GM12878 (cell line): ENCODE measurements around the gene TGFBR3. TPM values are rescaled to one million over a fixed set of nuclear protein-coding genes. Genes with fewer than 3 reads are reported as not detected.

ENCODE experiments used
- ATAC-seq: fragments of 200-7000 bp; cut with Tn5 transposase; 3 replicates; pipeline ENCODE4 v1.9.1; 2020; ENCODE audit warnings: mild to moderate bottlenecking, moderate library complexity
- BruUV-seq: library from RNA; stranded (reverse); fragments of 400-500 nt; replicated peaks from 2 replicates; lab custom pipeline; 2021; lab: Mats Ljungman, UMichigan
- CTCF ChIA-PET: fragments of 300-600 bp; sonication (Branson Sonifier 250); formaldehyde crosslinking; extraction: SDS; loops from one replicate; lab custom pipeline; 2021; ENCODE audit warnings: inconsistent platforms; lab: Yijun Ruan, JAX
- POLR2A ChIA-PET: fragments of 350-600 bp; formaldehyde crosslinking; extraction: SDS; loops from one replicate; lab custom pipeline; 2021; ENCODE audit warnings: inconsistent platforms; lab: Charles Lee
- RAD21 ChIA-PET: fragments of 300-600 bp; sonication (Branson Sonifier 250); formaldehyde crosslinking; loops from one replicate; lab custom pipeline; 2023; ENCODE audit warnings: antibody characterized with exemption; ENCODE audit not compliant: unreplicated experiment; lab: Charles Lee
- SMC1A ChIA-PET: fragments of 300-600 bp; sonication (Branson Sonifier 250); formaldehyde crosslinking; loops from one replicate; lab custom pipeline; 2023; ENCODE audit not compliant: unreplicated experiment, uncharacterized antibody; lab: Charles Lee
- DNase-seq: peaks from one replicate; pipeline ENCODE4 v3.0.0-alpha.2; 2011; ENCODE audit warnings: low read depth, low spot score
- FAIRE-seq: peaks from 3 replicates; lab custom pipeline; 2011; peaks lifted over from hg19 to GRCh38; lab: Jason Lieb, UNC
- H2AFZ ChIP-seq: 2 replicates; pipeline ENCODE4 v1.6.0; 2011; ENCODE audit warnings: low read depth, low read length, control low read depth; ENCODE audit not compliant: control insufficient read depth
- H3K27ac ChIP-seq: 2 replicates; pipeline ENCODE4 v1.5.1; 2011; ENCODE audit warnings: control low read depth; ENCODE audit not compliant: control insufficient read depth, insufficient read depth
- H3K27me3 ChIP-seq, 2 experiments: replicated peaks in 1 of 2; 2 replicates each; pipeline versions ENCODE4 v1.6.0 to v1.6.1; 2011; ENCODE audit warnings: low read length in 1 of 2; ENCODE audit not compliant: control insufficient read depth in 2 of 2, insufficient read depth in 2 of 2
- H3K36me3 ChIP-seq, 2 experiments: 2 replicates each; pipeline ENCODE4 v1.5.1; 2011; ENCODE audit warnings: low read length in 1 of 2; ENCODE audit not compliant: control insufficient read depth in 2 of 2, insufficient read depth in 2 of 2
- H3K4me1 ChIP-seq: 2 replicates; pipeline ENCODE4 v1.6.1; 2011; ENCODE audit warnings: mild to moderate bottlenecking, low read length, moderate library complexity, mixed read lengths; ENCODE audit not compliant: control insufficient read depth, insufficient read depth
- H3K4me2 ChIP-seq: 2 replicates; pipeline ENCODE4 v1.6.0; 2011; ENCODE audit warnings: control low read depth; ENCODE audit not compliant: control insufficient read depth, insufficient read depth
- H3K4me3 ChIP-seq: fragments of 200-600 bp; sonication (generic); 2 replicates; pipeline ENCODE4 v1.5.1; 2016
- H3K79me2 ChIP-seq: 2 replicates; pipeline ENCODE4 v1.6.0; 2011; ENCODE audit warnings: low read length; ENCODE audit not compliant: control insufficient read depth, insufficient read depth
- H3K9ac ChIP-seq: 2 replicates; pipeline ENCODE4 v1.8.0; 2011; ENCODE audit warnings: low read length, control low read depth, mixed read lengths; ENCODE audit not compliant: control insufficient read depth, insufficient read depth
- H3K9me3 ChIP-seq: replicated peaks from 3 replicates; pipeline ENCODE4 v1.5.1; 2011; ENCODE audit warnings: mild to moderate bottlenecking, low read length; ENCODE audit not compliant: control insufficient read depth, insufficient read depth
- H4K20me1 ChIP-seq: 2 replicates; pipeline ENCODE4 v1.6.0; 2011; ENCODE audit not compliant: control insufficient read depth, insufficient read depth
- EED ChIP-seq: sonication (generic); IDR thresholded peaks from 2 replicates; pipeline ENCODE4 v1.6.1; 2016; ENCODE audit warnings: antibody characterized with exemption, low read depth
- FOS ChIP-seq: IDR thresholded peaks from 3 replicates; pipeline ENCODE4 v1.6.1; 2011; ENCODE audit warnings: borderline replicate concordance; ENCODE audit not compliant: insufficient read length; ENCODE audit errors: extremely low read depth
- RELA ChIP-seq: fragments of 450-650 bp; IDR thresholded peaks from 2 replicates; pipeline ENCODE4 v1.8.0; 2014; ENCODE audit warnings: borderline replicate concordance; ENCODE audit not compliant: partially characterized antibody
- RUNX3 ChIP-seq: IDR thresholded peaks from 2 replicates; pipeline ENCODE4 v1.6.1; 2012; ENCODE audit warnings: low read length, inconsistent platforms
- ZNF274 ChIP-seq: IDR thresholded peaks from one replicate; pipeline ENCODE4 v1.8.0; 2011; ENCODE audit not compliant: insufficient read length, insufficient read depth
- WGBS: methylation state at CpG from one replicate; pipeline ENCODE4 v1.1.6; 2016; ENCODE audit warnings: low lambda C conversion rate; ENCODE audit not compliant: insufficient replicate concordance, insufficient coverage; ENCODE audit errors: missing lambda C conversion rate; 5-methylcytosine and 5-hydroxymethylcytosine counted together
- in situ Hi-C: fragments of 300-500 bp; cut with MboI; formaldehyde crosslinking; loops from 9 replicates; pipeline ENCODE4 v1.14.3; 2018; ENCODE audit warnings: mixed read lengths
- intact Hi-C: fragments of 100-400 bp; cut with micrococcal nuclease; formaldehyde crosslinking; loops from one replicate; pipeline ENCODE4 v1.14.2; 2022; ENCODE audit not compliant: unreplicated experiment
- polyA plus RNA-seq, 11 experiments: library from polyadenylated mRNA; depleted of rRNA in 4 of 11; unstranded in 6 of 11; stranded (reverse) in 5 of 11; fragments of >200 nt; fragmentation: Nextera tagmentation in 4 of 11; fragmentation: Illumina TruSeq in 1 of 11; extraction: Ambion mirVana in 4 of 11; extraction: Trizol in 1 of 11; gene quantifications; 1 replicate in 1 of 11; 2 replicates in 10 of 11; pipeline versions ENCODE4 v1.2.1 to v1.2.3, GENCODE V29; 2011 to 2016; ENCODE audit warnings: inconsistent platforms in 2 of 11, missing spikeins in 2 of 11, low read depth in 1 of 11
- total RNA-seq, 4 experiments: library from RNA; depleted of rRNA in 3 of 4; stranded (reverse); fragments of >200 nt in 3 of 4; fragmentation: Illumina TruSeq in 1 of 4; extraction: Trizol in 1 of 4; gene quantifications; 2 replicates each; pipeline versions ENCODE4 v1.2.1 to v1.2.3, GENCODE V29; 2013 to 2021
- TF ChIP-seq, protein P1 (sequence below): fragments of 450-650 bp; conservative IDR thresholded peaks from 2 replicates; pipeline ENCODE4 v1.6.1; 2017; ENCODE audit warnings: mild to moderate bottlenecking, moderate library complexity

The TGFBR3 gene
- total and polyA plus RNA-seq, 10 of the 15 experiments (the other 5 are each of a cell fraction or from before 2014, with no cell fraction given): 2.7 to 16.5 (median 12.6) TPM

DNA sequence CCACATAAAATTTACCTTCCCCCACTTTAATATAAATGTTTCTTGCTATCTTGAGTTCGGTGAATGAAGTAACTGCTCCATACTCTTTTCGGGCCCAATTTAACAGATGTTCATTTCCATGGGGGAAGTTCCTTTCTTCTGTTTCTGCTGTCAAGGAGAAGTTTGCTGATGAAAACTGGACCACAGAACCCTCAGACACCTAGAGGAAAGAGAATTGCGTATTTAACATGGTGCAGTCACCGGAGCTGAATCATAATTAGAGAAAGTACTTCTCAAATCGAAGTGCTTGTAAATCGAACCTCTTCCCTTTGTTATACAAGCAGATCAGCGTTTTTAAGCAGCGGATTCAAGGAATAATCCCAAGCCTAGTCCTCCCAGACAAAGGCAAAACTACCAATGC is 151.2 kb downstream of the TGFBR3 start:
- BruUV-seq: no TSS peak
- H4K20me1 ChIP-seq: no peaks in the 10 kb centered on the region
- 41% methylated on average over 8 of the region's 8 CpGs for WGBS
- H3K27ac ChIP-seq: no peak overlapping the region
- FAIRE-seq (no peak), DNase-seq (no peak), ATAC-seq (no peak)
- H3K4me1 ChIP-seq: peaks cover 30% of the 10 kb centered on the region
- TF ChIP-seq EED (no peak), ZNF274 (no peak), RUNX3 (no peak), RELA (no peak), FOS (no peak)
- TF ChIP-seq, protein P1, sequence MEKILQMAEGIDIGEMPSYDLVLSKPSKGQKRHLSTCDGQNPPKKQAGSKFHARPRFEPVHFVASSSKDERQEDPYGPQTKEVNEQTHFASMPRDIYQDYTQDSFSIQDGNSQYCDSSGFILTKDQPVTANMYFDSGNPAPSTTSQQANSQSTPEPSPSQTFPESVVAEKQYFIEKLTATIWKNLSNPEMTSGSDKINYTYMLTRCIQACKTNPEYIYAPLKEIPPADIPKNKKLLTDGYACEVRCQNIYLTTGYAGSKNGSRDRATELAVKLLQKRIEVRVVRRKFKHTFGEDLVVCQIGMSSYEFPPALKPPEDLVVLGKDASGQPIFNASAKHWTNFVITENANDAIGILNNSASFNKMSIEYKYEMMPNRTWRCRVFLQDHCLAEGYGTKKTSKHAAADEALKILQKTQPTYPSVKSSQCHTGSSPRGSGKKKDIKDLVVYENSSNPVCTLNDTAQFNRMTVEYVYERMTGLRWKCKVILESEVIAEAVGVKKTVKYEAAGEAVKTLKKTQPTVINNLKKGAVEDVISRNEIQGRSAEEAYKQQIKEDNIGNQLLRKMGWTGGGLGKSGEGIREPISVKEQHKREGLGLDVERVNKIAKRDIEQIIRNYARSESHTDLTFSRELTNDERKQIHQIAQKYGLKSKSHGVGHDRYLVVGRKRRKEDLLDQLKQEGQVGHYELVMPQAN: no peak
- intact Hi-C loops: no loop called here
- H3K79me2 ChIP-seq: no peaks in the 10 kb centered on the region
- H2AFZ ChIP-seq: no peak overlapping the region
- H3K9me3 ChIP-seq: no peaks in the 10 kb centered on the region
- CTCF ChIA-PET: no interaction called here
- in situ Hi-C loops: no loop called here
- SMC1A ChIA-PET: no interaction called here
- no peak overlapping the region for H3K4me2 ChIP-seq
- H3K4me3 ChIP-seq: no peak overlapping the region
- RAD21 ChIA-PET: no interaction called here
- POLR2A ChIA-PET: no interaction called here
- no peaks in the 10 kb centered on the region for H3K27me3 ChIP-seq
- no peaks in the 10 kb centered on the region; a peak in 1 of 4 replicates for H3K36me3 ChIP-seq
- no peak overlapping the region for H3K9ac ChIP-seq
